Right kidney (tissue), 1 donor: Measurements from ENCODE around the gene NSL1.
"Not testable (repeated sequence)": the region's sequence is repeated elsewhere in the genome, so short reads cannot be mapped to it uniquely, and the experiment has no call there.

Experiments used
- DNase-seq: peaks from one replicate; pipeline ENCODE4 v3.0.0-alpha.2; 2016

NSL1 gene

GRCh38 chr1:212752252-212752933 lies 39.2 kb downstream of the NSL1 start:
- no peak for DNase-seq

- no peak for DNase-seq
Measured at GRCh38 chr1:212749821-212750535, 41.6 kb downstream of the NSL1 start.

DNA sequence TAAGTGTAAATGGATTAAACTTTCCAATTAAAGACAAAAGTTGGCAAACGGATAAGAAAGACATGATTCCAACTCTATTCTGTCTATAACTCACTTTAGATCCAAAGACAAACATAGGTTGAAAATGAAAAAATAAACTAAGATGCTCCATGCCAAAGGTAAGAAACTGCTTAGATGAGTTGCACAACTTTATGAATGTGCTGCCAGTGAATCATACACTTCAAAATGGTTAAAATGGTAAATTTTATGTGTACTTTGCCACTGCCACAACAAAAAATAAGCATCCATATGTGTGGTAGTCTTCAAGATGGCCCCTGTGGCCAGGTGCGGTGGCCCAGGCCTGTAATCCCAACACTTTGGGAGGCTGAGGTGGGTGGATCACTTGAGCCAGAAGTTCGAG lies 45.0 kb downstream of the NSL1 start:
- no peak for DNase-seq

GRCh38 chr1:212745303-212745702 lies 46.3 kb downstream of the NSL1 start:
- no peak for DNase-seq

GRCh38 chr1:212743901-212744475 lies 47.6 kb downstream of the NSL1 start:
- DNase-seq = no peak

GRCh38 chr1:212738330-212738729 lies 53.2 kb downstream of the NSL1 start:
- DNase-seq = no peak

GRCh38 chr1:212737559-212737958 lies 54.0 kb downstream of the NSL1 start:
- no peak for DNase-seq

DNA sequence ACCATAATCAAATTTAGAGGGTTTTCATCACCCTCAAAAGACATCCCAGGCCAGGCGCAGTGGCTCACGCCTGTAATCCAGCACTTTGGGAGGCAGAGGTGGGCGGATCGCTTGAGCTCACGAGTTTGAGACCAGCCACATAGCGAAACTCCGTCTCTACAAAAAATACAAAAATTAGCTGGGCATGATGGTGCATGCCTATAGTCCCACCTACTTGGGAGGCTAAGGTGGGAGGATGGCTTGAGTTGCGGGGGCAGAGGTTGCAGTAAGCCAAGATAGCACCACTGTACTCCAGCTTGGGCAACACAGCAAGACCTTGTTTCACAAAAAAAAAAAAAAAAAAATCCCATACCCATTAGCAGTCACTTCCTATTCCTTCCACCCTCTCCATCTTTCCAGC lies 58.5 kb downstream of the NSL1 start:
- DNase-seq = no peak

GRCh38 chr1:212731630-212732029 lies 59.9 kb downstream of the NSL1 start:
- no peak for DNase-seq

DNA sequence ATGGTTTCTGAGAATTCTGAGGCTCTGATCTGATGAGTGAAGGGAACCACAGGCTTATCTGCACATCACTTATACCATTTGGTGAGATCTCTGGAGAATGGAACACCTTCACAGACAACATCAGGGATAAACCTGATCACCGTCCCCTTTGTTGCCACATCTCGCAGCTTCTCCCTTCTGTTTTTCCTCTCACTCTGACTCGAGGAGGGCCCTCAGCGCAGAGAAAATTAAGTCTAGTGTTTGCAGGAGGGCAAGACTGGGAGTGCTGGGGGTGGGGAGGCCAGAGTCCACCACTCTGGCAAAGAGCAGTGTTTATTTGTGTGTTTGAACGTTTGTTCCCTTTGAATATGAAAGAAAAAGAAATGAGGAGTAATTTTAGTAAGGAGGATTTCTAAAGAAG lies 63.0 kb downstream of the NSL1 start:
- DNase-seq = no peak

DNA sequence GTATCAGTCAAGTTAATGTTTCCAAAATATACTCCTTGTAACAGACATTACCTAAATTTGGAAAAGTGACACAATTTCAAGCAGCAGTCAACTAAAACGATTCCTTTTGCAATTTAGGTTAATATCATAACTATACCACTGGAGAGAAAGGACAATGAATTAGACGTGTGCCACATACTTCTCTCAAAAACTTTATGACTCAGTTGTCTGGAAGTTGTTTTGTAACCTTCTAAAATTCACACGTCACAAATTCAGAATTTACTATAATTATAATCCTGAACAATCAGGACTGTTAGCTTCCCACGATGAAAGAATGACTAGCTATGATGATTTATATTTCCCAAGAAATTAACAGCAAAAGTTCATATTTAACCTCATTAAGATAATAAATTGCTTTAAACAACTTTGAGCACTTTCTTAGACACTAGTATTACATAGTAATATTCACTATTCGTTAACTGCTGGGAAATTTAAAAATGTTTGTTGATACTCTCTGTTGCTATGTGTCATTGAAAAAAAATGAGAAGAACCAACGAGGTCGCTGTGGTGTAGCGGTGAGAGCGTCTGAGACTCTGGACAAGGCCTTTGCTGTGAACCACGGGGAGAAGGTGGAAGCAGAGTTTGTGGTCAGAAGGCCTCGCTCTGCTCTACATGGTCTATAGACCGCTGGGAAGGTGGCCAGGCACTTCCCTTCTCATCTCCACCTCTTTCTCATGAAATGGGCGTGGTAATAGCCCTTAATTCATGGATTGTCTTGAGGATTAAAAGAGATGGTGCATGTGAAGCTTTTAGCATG lies 64.0 kb downstream of the NSL1 start:
- no peak for DNase-seq

DNA sequence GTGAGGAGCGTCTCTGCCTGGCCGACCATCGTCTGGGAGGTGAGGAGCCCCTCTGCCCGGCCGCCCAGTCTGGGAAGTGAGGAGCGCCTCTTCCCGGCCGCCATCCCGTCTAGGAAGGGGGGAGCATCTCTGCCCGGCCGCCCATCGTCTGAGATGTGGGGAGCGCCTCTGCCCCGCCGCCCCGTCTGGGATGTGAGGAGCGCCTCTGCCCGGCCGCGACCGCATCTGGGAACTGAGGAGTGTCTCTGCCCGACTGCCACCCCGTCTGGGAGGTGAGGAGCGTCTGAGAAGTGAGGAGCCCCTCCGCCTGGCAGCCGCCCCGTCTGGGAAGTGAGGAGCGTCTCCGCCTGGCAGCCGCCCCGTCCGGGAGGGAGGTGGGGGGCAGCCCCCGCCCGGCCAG lies 66.9 kb downstream of the NSL1 start:
- DNase-seq = not testable (repeated sequence)

GRCh38 chr1:212722270-212722957 lies 69.2 kb downstream of the NSL1 start:
- no peak for DNase-seq

- no peak for DNase-seq
Measured at GRCh38 chr1:212721388-212722247, 70.0 kb downstream of the NSL1 start.

DNA sequence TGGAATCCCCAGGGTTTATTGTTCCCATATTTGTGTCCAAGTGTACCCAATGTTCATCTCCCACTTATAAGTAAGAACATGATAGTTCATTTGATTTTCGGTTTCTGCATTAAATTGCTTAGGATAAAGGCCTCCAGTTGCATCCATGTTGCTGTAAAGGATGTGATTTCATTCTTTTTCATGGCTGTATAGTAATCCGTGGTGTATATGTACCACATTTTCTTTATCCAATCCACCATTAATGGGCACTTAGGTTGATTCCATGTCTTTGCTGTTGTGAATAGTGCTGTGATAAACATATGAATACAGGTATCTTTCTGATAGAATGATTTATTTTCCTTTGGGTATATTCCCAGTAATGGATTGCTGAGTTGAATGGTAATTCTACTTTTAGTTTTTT lies 71.9 kb downstream of the NSL1 start:
- no peak for DNase-seq

DNA sequence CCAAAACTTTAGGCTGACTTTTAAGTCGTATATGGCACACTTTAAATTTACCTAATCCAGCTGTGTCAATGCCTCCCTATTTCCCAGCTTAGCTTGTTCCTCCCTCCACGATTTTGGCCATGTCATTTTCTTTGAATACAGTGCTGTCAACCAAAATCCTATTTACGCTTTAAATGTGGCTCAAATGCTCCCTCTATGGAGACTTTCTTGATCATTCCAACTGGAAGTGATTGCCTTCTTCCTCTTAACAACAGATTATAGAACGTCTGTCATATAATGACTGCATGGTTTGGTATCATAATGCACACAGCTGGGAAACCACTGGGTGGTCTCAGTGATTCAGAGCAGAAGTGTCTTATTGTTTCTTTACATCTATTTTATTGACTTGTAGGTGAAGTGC lies 73.1 kb downstream of the NSL1 start:
- DNase-seq = no peak

DNA sequence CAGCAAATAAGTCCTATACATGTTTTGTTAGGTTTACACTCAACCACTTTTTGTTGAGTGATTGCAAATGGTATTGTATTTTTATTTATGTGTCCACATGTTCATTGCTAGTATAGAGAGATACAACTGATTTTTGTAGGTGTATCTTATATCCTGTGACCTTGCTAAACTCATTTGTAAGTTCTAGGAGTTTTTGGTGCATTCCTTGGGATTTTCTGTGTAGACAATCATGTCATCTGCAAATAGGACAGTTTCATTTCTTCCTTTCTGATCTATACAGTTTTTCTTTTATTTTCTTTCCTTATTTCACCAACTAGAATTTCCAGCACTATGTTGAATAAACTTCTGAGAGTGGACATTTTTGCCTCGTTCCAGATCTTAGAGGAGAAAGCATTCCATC lies 75.4 kb downstream of the NSL1 start:
- DNase-seq = no peak

GRCh38 chr1:212713465-212714136 lies 78.0 kb downstream of the NSL1 start:
- no peak for DNase-seq

- no peak for DNase-seq
Measured at GRCh38 chr1:212712451-212713303, 78.9 kb downstream of the NSL1 start.

- not testable (repeated sequence) for DNase-seq
Measured at GRCh38 chr1:212711974-212712373, 79.6 kb downstream of the NSL1 start.
